GM19324 (cell line): Measurements from ENCODE around the gene HLF.

Source experiments
- ATAC-seq: cut with Tn5 transposase; IDR thresholded peaks from one replicate; pipeline ENCODE4 v1.9.1; 2021; ENCODE audit warnings: mild to moderate bottlenecking, moderate library complexity; ENCODE audit not compliant: unreplicated experiment, low FRiP score

Gene HLF

DNA sequence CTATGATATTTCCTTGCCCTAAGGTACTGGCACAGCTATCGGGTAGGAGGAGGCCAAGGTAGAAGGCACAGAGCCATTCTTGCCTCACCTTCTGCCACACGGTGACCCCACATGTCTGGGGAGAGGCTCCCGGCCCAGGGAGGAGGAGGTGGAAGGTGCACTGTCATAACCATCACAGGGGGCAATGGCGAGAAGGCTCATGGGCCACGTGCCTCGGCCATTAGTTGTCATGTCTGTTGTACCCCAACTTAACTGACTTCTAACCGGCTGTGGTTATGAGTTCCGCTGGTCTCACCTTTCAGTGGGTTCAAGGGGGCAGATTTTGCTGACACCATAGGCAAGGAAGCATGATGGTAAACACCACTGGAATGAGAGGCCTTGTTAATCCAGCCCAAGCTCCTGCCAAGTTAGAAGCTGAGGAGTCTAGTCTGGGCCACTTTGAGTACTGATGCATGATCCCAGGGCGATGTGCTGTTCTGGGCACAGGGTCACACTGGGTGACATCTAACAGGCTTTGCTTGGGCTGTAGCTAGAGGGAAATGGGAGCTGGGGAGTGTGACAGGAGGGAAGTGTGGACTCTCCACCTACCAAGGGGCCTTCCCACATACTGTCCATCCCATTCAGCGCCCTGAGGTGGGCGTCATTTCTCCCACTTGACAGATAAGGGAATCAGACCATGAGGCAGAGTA is 39.6 kb downstream of the HLF start:
- ATAC-seq = no peak

DNA sequence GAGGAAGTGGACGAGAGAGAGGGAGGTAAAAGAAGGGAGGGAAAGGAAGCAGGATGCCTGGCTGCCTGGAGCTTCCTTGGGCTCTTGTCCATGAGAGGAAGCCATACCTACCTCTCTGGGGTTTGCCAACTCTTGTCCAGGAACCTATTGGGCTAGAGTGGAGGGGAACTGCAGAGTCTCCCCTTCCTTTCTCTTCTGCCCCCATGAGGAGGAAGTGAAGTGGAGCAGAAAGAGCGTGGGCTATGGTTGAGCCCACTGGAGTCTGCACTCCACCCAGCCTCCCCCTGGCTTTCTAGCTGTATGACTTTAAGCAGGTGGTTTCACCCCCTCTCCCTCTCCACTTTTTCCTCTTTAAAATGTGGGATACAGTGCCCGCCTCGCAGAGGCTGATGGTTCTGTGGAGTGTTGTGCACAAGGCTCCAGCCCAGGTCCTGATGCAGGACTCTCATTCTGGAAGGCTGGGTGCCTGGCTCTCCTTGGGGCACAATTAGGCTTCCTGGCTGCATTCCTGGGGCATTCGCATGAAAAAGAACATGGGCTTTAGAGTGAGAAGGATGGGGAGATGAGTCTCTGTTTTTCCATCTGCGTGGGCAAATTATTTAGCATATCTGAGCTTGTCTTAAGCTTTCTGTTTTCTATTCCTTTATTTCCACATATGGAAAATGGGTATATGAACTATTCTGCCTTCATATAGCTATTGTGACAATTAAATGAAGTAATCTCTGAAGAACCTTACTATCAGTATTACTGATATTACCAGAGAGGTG is 40.7 kb downstream of the HLF start:
- no peak for ATAC-seq

DNA sequence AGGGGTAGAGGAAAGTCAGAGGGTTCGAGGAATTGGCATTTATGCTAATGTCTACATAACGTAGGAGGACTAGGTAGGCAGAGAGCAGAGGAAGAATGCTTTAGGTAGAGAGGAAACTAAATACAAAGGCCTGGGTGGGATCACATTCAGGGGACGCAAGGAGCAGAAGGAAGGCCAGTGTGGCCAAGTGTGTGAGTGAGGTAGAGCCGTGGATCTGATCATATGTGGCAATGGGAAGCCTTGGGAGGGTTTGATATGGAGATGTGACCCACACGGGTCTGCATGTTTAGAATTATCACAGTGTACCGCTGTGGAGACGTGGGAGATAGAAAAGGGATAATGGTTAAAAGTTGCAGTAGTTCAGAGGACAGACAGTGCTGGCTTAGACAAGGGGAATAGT is 43.1 kb downstream of the HLF start:
- ATAC-seq = no peak

DNA sequence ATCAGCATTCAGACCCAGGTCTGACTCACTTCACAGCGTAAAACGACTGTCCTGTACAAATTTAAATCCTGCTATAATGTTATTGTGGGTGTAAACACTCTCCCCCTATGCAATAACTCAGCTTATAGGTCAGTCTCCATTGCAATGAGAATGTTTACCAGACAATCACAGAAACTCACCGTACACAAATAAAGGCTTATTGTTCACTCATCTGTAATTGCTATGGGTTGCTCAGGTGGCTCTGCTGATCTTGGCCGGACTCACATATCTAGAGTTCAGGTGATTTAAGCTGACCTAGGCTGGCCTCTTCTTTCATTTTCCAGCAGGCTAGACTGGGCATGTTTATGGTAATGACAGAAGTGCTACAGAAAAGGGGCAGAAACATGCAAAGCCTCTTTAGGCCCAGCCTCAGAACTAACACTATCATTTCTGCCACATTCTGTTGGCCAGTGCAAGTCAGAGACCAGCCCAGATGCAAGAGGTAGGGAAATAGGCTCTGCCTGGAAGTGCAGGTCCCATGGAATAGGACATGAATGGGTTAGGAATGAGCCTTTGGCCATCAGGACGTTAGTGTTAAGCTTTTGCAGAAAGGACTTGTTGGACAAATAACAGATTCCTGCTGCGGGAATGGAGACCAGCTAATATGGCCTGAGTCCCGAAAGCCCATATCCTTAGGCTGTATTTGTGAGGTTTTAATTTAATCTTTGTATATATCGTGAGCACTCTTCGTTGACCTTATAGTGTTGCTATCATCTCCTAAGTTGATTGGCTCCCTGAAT is 44.0 kb downstream of the HLF start:
- no peak for ATAC-seq

DNA sequence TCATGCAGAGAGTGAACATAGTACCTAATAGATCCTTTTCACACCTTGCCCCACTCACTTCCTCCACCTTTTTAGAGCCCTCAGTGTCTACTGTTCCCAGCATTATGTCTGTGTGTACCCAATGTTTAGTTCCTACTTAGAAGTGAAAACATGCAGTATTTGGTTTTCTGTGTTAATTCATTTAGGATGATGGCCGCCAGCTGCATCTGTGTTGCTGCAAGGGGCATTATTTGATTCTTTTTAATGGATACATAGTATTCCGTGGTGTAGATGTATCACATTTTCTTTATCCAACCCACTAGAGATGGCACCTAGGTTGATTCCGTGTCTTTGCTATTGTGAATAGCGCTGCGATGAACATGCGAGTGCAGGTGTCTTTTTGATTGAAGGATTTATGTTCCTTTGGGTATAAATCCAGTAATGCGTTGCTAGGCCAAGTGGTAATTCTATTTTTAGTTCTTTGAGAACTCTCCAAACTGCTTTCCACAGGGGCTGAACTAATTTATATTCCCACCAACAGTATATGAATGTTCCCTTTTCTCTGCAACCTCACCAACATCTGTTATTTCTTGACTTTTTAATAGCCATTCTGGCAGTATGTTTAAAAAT is 47.1 kb downstream of the HLF start:
- no peak for ATAC-seq

DNA sequence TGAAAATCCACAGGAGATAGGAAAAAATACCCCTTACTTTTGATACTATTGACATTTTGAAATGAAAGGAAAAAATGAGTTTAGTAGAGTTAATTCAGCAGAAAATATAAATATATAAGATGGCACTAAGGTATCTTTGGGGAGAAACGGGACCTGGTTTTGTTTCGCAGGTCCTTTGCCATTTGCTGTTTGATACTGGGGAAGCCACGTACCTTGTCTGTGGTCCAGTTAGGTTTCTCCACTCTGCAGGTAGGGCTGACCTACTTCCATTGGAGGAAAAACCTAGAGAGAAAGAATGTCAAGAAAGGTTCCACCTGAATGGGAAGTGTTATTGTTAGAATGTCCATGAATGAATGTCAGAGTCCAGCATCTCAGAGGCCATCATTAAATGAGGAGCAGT is 48.1 kb downstream of the HLF start:
- ATAC-seq = no peak

DNA sequence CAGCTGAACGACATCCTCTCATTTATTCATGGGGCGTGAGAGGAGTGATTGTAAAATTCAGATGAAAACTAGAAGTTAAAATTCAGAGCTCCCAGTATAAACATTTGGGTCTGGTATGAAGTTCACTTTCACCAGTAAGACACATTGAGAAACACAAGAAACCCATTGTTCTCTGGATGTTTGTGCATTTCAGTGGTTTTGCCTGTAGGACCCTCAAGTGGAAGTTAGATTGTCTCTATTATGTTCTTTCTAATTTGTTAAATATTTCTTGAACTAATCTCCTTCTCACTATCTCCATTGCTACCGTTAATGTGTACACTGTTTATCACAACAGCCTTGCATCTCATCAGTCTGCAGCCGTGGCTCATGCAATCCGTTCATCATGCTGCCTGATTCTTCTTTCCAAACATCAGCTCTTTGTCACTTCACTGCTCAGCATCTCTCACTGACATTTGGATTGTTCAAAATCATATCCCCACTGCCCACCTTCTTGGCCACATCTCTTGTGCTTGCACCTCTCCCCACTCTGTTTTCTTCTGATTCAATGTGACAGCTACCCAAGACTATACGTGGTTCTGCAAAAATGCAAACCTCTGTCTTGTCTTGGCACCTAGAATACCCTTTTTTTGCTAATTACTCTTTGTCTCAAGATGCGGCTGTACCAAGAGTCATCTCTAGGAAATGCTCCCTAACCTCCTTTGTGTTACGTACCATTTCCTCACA is 49.5 kb downstream of the HLF start:
- ATAC-seq = no peak

DNA sequence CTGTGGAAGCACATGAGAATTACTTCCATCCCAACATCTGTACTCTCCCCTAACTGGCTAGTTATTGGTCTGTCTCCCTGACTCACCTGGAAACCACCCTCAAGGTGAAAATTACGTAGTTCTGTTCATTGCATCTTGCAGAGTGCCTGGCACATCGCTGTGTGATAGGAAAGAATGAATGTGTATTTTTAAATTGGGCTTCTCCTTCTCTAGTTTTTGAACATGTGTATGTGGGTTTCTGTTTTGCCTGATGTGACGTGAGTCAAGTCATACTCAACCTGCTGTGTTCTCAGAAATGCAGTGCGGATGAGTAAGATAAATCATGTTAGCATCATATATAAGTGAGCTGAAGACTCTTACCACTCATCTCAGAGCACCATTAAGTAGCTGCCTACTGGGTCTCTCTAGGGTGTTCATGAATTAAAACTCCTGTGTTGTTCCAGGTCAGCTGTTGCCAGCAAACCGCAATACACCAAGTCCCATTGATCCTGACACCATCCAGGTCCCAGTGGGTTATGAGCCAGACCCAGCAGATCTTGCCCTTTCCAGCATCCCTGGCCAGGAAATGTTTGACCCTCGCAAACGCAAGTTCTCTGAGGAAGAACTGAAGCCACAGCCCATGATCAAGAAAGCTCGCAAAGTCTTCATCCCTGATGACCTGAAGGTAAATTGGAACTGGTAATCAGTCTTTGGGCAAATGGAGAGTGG is 50.2 kb downstream of the HLF start:
- ATAC-seq = no peak

DNA sequence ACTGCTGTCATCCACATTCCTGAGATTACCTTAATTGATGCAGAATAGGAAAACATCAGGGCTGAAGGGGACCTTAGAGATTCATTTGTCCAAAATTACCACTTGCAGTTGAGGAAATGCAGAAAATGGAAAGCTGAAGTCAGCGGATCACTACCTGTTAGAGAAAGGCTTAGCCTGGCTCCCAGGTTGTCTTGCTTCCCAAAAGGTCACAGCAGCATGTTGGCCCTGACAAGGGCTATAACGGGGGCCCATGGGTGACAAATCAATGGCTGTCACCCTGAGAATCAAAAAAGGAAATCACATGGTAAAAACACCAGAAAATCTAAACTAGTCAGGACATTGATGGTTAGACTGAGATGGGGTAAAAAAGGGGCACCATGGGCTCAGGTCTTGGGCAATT is 51.7 kb downstream of the HLF start:
- no peak for ATAC-seq

DNA sequence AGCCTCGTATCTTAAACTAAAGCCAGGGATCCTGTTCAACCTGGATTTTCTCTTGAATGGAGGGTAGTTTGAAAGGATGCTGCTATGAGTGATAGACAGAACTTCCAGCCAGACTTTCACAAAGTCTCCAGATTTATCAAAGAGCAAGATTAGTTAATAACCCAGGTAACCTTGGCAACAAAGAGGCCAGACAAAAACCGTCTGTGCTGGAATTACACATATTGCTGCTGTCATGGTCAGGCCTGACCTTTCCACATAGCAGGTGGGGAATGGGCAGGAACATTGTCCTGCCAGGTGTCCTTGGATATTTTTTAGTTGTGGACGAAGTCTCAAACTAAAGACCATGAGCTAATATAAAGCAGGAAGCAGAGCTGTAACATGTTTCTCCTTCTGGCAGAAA is 52.5 kb downstream of the HLF start:
- ATAC-seq = no peak

DNA sequence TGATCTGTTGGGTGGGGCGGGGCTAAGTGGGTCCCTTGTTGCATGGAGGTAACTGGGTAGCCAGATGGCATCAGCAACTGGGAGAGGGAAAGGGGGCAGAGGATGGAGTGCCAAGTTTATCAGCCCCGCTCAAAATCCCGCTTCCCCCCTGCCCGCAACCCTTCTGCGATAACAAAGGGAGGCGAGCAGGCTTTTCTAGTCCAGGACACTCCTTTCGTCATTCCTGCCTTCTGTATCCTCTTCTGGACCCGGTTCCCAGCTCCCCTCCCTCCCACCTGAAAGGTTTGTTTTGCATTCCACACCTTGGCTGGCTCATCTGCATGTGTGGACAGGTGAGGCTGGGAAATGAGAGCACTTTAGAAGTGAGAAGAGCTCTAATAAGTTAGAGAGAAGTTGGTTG is 53.3 kb downstream of the HLF start:
- ATAC-seq = no peak

DNA sequence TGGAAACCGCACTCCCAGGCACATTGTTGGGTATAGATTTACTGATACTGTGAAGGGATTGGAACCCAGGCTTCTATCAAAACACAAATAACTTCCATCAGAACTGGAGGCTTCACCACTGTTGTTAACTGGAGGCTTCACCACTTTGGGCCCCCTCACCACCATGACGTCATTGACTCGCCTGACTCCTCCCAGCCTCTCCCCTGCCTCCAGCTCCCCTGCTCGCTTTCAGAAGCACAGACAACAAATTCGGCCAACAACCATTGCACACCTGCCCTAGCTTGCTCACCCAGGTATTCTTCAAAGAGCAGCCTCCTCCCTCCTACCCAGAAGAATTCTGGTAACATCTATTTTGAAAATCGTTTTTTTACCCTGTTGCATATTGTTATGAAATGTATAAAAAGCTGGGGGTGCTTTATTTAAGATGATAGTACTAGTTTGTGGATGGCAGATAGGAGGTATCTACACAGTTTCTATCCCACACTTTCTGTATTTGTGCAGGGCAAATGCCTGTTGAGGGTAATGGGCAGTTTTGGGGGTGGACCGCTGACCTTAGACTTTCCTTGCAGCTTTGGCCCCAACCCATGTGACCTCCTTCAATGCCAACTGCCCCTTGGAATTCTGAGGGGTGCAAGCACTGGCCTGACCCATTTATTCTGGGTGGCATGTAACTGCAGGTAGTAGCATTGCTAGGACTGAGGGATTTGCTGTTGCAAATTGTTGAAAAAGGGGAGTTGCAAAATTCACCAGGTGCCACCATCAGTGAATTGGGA is 54.1 kb downstream of the HLF start:
- ATAC-seq = no peak

DNA sequence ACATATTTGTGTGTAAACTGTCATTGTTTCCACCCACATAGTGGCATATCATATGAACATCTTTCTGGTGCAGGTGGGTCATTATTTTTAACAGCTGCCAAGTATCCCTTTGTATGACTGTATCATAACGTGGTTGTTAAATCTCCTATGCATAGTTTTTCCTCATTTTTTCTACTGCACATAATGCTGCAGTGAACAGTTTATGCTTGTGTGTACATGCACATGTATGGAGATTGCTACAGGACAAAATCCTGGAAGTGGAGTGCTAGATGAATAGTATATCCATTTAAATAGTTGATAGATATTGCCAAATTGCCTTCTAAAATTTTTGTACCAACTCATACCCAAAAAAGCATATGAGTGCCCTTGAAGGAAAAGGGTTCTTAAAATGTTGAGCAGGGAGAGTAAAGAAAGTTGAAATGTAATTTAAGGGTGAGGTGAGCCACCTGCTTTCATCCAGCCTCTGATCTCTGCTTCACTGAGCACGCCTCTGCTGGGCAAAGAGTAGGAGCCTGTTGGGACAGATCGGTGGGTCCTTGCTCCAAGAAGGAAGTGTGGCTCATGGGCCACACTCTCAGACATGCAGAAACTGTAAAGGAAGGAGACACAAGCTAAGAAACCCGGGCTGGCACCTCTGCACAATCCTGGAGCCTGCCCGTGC is 55.3 kb downstream of the HLF start:
- no peak for ATAC-seq

DNA sequence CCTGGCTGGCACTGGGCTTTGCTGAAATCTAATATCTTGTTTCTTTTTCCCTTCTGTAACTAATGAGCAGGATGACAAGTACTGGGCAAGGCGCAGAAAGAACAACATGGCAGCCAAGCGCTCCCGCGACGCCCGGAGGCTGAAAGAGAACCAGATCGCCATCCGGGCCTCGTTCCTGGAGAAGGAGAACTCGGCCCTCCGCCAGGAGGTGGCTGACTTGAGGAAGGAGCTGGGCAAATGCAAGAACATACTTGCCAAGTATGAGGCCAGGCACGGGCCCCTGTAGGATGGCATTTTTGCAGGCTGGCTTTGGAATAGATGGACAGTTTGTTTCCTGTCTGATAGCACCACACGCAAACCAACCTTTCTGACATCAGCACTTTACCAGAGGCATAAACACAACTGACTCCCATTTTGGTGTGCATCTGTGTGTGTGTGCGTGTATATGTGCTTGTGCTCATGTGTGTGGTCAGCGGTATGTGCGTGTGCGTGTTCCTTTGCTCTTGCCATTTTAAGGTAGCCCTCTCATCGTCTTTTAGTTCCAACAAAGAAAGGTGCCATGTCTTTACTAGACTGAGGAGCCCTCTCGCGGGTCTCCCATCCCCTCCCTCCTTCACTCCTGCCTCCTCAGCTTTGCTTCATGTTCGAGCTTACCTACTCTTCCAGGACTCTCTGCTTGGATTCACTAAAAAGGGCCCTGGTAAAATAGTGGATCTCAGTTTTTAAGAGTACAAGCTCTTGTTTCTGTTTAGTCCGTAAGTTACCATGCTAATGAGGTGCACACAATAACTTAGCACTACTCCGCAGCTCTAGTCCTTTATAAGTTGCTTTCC is 56.0 kb downstream of the HLF start:
- ATAC-seq = no peak

DNA sequence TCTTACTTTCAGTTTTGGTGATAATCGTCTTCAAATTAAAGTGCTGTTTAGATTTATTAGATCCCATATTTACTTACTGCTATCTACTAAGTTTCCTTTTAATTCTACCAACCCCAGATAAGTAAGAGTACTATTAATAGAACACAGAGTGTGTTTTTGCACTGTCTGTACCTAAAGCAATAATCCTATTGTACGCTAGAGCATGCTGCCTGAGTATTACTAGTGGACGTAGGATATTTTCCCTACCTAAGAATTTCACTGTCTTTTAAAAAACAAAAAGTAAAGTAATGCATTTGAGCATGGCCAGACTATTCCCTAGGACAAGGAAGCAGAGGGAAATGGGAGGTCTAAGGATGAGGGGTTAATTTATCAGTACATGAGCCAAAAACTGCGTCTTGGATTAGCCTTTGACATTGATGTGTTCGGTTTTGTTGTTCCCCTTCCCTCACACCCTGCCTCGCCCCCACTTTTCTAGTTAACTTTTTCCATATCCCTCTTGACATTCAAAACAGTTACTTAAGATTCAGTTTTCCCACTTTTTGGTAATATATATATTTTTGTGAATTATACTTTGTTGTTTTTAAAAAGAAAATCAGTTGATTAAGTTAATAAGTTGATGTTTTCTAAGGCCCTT is 56.8 kb downstream of the HLF start:
- ATAC-seq = no peak

DNA sequence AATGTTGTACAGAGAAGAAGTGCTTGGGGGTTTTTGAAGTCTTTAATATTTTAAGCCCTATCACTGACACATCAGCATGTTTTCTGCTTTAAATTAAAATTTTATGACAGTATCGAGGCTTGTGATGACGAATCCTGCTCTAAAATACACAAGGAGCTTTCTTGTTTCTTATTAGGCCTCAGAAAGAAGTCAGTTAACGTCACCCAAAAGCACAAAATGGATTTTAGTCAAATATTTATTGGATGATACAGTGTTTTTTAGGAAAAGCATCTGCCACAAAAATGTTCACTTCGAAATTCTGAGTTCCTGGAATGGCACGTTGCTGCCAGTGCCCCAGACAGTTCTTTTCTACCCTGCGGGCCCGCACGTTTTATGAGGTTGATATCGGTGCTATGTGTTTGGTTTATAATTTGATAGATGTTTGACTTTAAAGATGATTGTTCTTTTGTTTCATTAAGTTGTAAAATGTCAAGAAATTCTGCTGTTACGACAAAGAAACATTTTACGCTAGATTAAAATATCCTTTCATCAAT is 57.8 kb downstream of the HLF start:
- no peak for ATAC-seq
